ENCODE data around the gene THSD7A.

THSD7A gene

DNA sequence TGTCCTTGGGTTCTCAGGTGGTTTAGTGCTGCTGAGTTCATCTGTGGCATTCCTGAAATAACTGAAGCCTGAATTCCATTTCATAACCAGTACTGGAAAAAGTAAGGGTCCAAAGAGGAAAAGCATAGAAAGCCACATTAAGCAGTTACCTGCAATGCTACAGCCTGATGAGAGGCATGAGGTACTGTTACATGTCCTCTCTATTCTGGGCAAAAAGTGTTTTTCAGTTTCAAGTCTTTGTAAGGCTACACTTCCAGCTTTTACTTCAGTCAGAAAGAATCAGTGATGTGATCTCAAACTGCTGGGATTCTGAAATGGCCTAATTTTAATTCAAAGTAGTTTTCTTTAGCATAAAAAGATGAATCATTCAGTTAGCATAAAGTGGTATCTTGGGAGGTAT is 488.9 kb downstream of the THSD7A start:
- no peak for DNase-seq (ENCODE audit: low read depth in 1 of 2, low spot score in 1 of 2)

GRCh38 chr7:11341285-11341944 is 490.6 kb downstream of the THSD7A start:
- no peak for DNase-seq (ENCODE audit: low read depth in 1 of 2, low spot score in 1 of 2)

DNA sequence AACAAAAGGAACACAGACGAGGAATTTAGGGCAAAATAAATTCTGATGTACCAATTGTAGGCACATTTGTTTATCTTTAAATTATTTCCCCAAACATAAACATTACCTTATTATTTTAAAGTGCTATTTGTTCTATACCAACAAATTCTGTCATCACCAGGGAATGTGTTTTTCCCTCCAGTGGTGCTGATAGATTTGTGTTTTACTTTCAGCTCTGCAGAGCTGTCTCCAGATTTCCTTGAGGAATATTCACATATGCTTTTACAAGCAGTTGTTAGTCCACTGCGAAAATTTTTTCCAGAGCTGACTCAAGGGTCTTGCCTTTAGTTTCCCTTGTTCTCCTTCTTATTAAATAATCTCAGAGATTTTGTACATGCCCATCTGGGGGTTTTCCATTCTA is 495.6 kb downstream of the THSD7A start:
- DNase-seq (ENCODE audit: low read depth in 1 of 2, low spot score in 1 of 2), result no peak

- no peak for DNase-seq (ENCODE audit: low read depth in 1 of 2, low spot score in 1 of 2)
Measured at GRCh38 chr7:11335947-11336346, 496.1 kb downstream of the THSD7A start.

GRCh38 chr7:11332865-11333228 is 499.2 kb downstream of the THSD7A start:
- no peak for DNase-seq (ENCODE audit: low read depth in 1 of 2, low spot score in 1 of 2)

- DNase-seq (ENCODE audit: low read depth in 1 of 2, low spot score in 1 of 2), result no peak
Measured at GRCh38 chr7:11332186-11332864, 499.7 kb downstream of the THSD7A start.

- no peak for DNase-seq (ENCODE audit: low read depth in 1 of 2, low spot score in 1 of 2)
Measured at GRCh38 chr7:11331128-11332102, 500.6 kb downstream of the THSD7A start.

- no peak for DNase-seq (ENCODE audit: low read depth in 1 of 2, low spot score in 1 of 2)
Measured at GRCh38 chr7:11330717-11331116, 501.3 kb downstream of the THSD7A start.

DNA sequence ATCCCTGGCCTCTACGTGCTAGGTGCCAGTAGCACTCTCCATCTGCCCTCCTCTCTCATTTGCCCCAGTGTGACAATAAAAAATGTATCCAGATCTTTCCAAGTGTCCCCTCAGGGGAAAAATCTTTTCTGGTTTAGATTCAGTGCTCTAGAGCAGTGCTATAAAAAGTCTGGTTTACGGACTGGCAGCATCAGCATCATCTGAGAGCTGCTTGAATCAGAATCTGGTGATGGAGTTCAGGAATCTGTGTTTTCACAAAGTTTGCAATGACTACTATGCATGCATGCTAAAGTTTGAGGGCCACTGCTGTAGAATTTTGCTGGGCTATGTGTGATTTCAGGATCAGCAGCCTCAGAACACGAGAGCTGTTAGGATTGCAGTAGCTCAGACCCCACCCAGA is 501.8 kb downstream of the THSD7A start:
- DNase-seq (ENCODE audit: low read depth in 1 of 2, low spot score in 1 of 2), result no peak

DNA sequence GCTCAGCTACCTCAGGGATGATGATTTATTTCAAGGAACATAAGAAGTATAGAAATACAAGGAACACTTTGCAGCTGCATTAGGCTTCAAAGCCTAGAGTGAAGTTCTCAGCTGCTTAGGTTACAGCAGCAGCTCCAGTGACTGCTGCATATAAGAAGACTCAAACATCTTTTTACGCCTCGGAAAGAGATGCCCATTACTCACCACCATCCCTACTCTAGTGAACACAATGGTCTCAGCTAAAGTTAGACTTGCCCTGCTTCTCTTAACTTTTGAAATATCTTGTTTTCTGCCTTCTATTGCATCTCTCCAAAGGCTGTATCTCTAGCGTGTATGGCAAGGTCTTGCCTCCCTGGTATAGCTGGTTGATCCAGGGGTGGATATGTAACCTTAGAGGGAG is 502.4 kb downstream of the THSD7A start:
- no peak for DNase-seq (ENCODE audit: low read depth in 1 of 2, low spot score in 1 of 2)

DNA sequence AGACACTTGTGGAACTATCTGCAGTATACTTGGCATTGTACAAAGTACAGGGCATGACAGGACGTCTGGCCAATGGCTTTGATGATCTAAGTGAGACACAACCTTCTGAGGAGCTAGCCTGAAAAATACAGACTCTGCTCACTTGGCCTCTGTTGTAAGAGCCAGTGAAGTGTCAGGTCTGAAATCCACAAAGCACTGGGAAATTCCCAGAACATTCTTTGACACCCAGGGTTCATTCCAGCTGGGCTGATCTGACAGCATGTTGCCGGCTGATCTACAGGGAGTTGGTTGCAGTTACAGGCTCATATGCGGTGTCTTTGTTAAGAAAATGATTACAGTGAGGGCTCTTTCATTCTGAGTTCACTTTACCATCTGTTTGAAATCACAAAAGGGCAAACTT is 503.7 kb downstream of the THSD7A start:
- DNase-seq (ENCODE audit: low read depth in 1 of 2, low spot score in 1 of 2), result no peak

DNA sequence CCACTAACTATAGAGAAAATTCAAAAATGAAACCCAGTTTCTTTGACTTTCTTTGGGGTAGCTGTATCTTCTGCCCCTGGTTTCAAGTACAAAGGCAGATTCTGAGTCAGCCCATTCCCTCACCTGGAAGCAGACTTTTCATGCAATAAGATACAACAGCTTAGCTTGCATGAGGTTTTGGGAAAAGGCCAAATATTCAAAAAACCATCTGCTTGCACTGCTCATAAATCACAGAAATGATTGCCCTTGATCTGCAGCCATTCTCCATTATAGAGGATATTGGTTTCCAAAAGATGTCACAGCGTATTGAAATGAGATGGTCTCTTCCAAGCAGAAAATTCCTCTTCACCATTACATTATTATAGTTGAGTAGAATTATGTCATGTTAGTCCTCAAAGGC is 504.4 kb downstream of the THSD7A start:
- no peak for DNase-seq (ENCODE audit: low read depth in 1 of 2, low spot score in 1 of 2)
